DND-41 (cell line): ENCODE data around the gene MCC.

Experiments used
- ATAC-seq: fragments of 200-7000 bp; cut with Tn5 transposase; 3 replicates; pipeline ENCODE4 v1.9.1; 2021; ENCODE audit warnings: low read depth; ENCODE audit not compliant: insufficient read depth
- DNase-seq: peaks from one replicate; pipeline ENCODE4 v3.0.0-alpha.2; 2020
- H2AFZ ChIP-seq: 2 replicates; pipeline ENCODE4 v1.6.0; 2012; ENCODE audit warnings: low read depth, low read length
- H3K27ac ChIP-seq: 2 replicates; pipeline ENCODE4 v1.5.1; 2012; ENCODE audit warnings: low read length, inconsistent platforms
- H3K27me3 ChIP-seq: fragments of 200-600 bp; sonication (generic); 2 replicates; pipeline ENCODE4 v1.6.0; 2012; ENCODE audit warnings: low read length, mild to moderate bottlenecking, inconsistent platforms; ENCODE audit not compliant: insufficient read depth, poor library complexity
- H3K36me3 ChIP-seq: 2 replicates; pipeline ENCODE4 v1.5.1; 2012; ENCODE audit warnings: low read length, inconsistent platforms; ENCODE audit not compliant: insufficient read depth
- H3K4me1 ChIP-seq: 2 replicates; pipeline ENCODE4 v1.5.1; 2012; ENCODE audit warnings: mild to moderate bottlenecking, low read length; ENCODE audit not compliant: insufficient read depth
- H3K4me2 ChIP-seq: 2 replicates; pipeline ENCODE4 v1.6.0; 2012; ENCODE audit warnings: mild to moderate bottlenecking, moderate library complexity, low read length, inconsistent platforms; ENCODE audit not compliant: insufficient read depth
- H3K4me3 ChIP-seq, 2 experiments: fragments of 200-600 bp in 1 of 2; shearing (Covaris generic) in 1 of 2; 2 replicates each; pipeline ENCODE4 v1.5.1; 2012 to 2016; ENCODE audit warnings: inconsistent platforms in 2 of 2, low read length in 2 of 2, mild to moderate bottlenecking in 2 of 2, low read depth in 1 of 2, moderate library complexity in 1 of 2
- H3K79me2 ChIP-seq: 2 replicates; pipeline ENCODE4 v1.6.0; 2012; ENCODE audit warnings: low read length, inconsistent platforms; ENCODE audit not compliant: insufficient read depth
- H3K9ac ChIP-seq: 2 replicates; pipeline ENCODE4 v1.6.0; 2012; ENCODE audit warnings: low read depth, mild to moderate bottlenecking, inconsistent platforms, low read length, moderate library complexity
- H3K9me3 ChIP-seq: 2 replicates; pipeline ENCODE4 v1.5.1; 2012; ENCODE audit warnings: low read length, moderate library complexity, mild to moderate bottlenecking, inconsistent platforms; ENCODE audit not compliant: insufficient read depth, severe bottlenecking
- H4K20me1 ChIP-seq: 2 replicates; pipeline ENCODE4 v1.6.0; 2012; ENCODE audit warnings: low read length; ENCODE audit not compliant: insufficient read depth
- CTCF ChIP-seq: IDR thresholded peaks from 2 replicates; pipeline ENCODE4 v1.5.1; 2012; ENCODE audit warnings: borderline replicate concordance, low read length, moderate library complexity, mild to moderate bottlenecking; ENCODE audit not compliant: poor library complexity, severe bottlenecking; ENCODE audit errors: extremely low read depth
- EZH2 ChIP-seq: IDR thresholded peaks from 3 replicates; pipeline ENCODE4 v1.6.1; 2012; ENCODE audit warnings: borderline replicate concordance, low read depth, mild to moderate bottlenecking, moderate library complexity, low read length, inconsistent platforms; ENCODE audit not compliant: severe bottlenecking

MCC gene

GRCh38 chr5:113193311-113193978, 294.8 kb downstream of the MCC start:
- TF ChIP-seq CTCF (no peak), EZH2 (no peak)
- H3K4me2 ChIP-seq: no peak overlapping the region
- DNase-seq (no peak), ATAC-seq (no peak)
- no peaks in the 10 kb centered on the region for H3K9me3 ChIP-seq
- H3K4me1 ChIP-seq: no peaks in the 10 kb centered on the region
- no peaks in the 10 kb centered on the region for H4K20me1 ChIP-seq
- no peaks in the 10 kb centered on the region for H3K27me3 ChIP-seq
- no peaks in the 10 kb centered on the region for H3K36me3 ChIP-seq
- H2AFZ ChIP-seq: no peak overlapping the region
- H3K27ac ChIP-seq: no peak overlapping the region
- no peaks in the 10 kb centered on the region for H3K79me2 ChIP-seq
- H3K9ac ChIP-seq: no peak overlapping the region
- H3K4me3 ChIP-seq: no peak overlapping the region

- Histone ChIP-seq H3K4me3 (no peak overlapping the region), H3K9ac (no peak overlapping the region), H3K27ac (no peak overlapping the region), H2AFZ (no peak overlapping the region), H3K36me3 (no peaks in the 10 kb centered on the region), H3K4me1 (no peaks in the 10 kb centered on the region), H3K9me3 (no peaks in the 10 kb centered on the region), H3K27me3 (no peaks in the 10 kb centered on the region), H3K79me2 (no peaks in the 10 kb centered on the region), H3K4me2 (no peak overlapping the region), H4K20me1 (no peaks in the 10 kb centered on the region)
- no peak for TF ChIP-seq EZH2
- TF ChIP-seq CTCF: no peak
- ATAC-seq (no peak), DNase-seq (no peak)
Measured at GRCh38 chr5:113192541-113192940, 295.7 kb downstream of the MCC start.

- Histone ChIP-seq H2AFZ (no peak overlapping the region), H3K4me1 (no peaks in the 10 kb centered on the region), H3K36me3 (no peaks in the 10 kb centered on the region), H3K4me2 (no peak overlapping the region), H4K20me1 (no peaks in the 10 kb centered on the region), H3K4me3 (no peak overlapping the region), H3K79me2 (no peaks in the 10 kb centered on the region), H3K27me3 (no peaks in the 10 kb centered on the region), H3K27ac (no peak overlapping the region), H3K9me3 (no peaks in the 10 kb centered on the region), H3K9ac (no peak overlapping the region)
- DNase-seq (no peak), ATAC-seq (no peak)
- TF ChIP-seq EZH2 (no peak), CTCF (no peak)
Measured at GRCh38 chr5:113190347-113190746, 297.9 kb downstream of the MCC start.
